PC-9 (cell line): Measurements from ENCODE around the gene DAAM1. TPM values are rescaled to one million over a fixed set of nuclear protein-coding genes. Genes with fewer than 3 reads are reported as not detected.

Experiments used
- BruUV-seq: library from RNA; stranded (reverse); fragments of 400-500 nt; replicated peaks from 2 replicates; lab custom pipeline; 2021; lab: Mats Ljungman, UMichigan
- CTCF ChIA-PET: fragments of 300-600 bp; sonication (Branson Sonifier 250); formaldehyde crosslinking; loops from one replicate; lab custom pipeline; 2022; ENCODE audit warnings: antibody characterized with exemption; lab: Charles Lee
- POLR2A ChIA-PET: fragments of 300-600 bp; sonication (Branson Sonifier 250); formaldehyde crosslinking; loops from one replicate; lab custom pipeline; 2022; ENCODE audit warnings: antibody characterized with exemption; ENCODE audit not compliant: unreplicated experiment; lab: Charles Lee
- DNase-seq, 2 experiments: peaks; one replicate each; pipeline versions ENCODE4 v3.0.0 to v3.0.0-alpha.2; 2015 to 2022; ENCODE audit warnings: mixed read lengths in 1 of 2
- H2AFZ ChIP-seq: fragments of 200-600 bp; sonication (generic); 2 replicates; pipeline ENCODE4 v1.8.1; 2017; ENCODE audit warnings: antibody characterized with exemption
- H3F3A ChIP-seq: fragments of 200-600 bp; sonication (generic); 2 replicates; pipeline ENCODE4 v1.8.1; 2017; ENCODE audit warnings: antibody characterized with exemption, mild to moderate bottlenecking, low read depth; ENCODE audit not compliant: insufficient read depth
- H3K27ac ChIP-seq: fragments of 200-600 bp; sonication (generic); 2 replicates; pipeline ENCODE4 v1.6.1; 2016; ENCODE audit warnings: mixed run types
- H3K27me3 ChIP-seq: fragments of 200-600 bp; sonication (generic); 2 replicates; pipeline ENCODE4 v1.6.1; 2016; ENCODE audit warnings: low read depth, mixed run types; ENCODE audit not compliant: insufficient read depth
- H3K36me3 ChIP-seq: fragments of 200-600 bp; sonication (generic); 2 replicates; pipeline ENCODE4 v1.6.1; 2016; ENCODE audit warnings: low read depth, mixed run types
- H3K4me1 ChIP-seq: fragments of 200-600 bp; sonication (generic); replicated peaks from 2 replicates; pipeline ENCODE4 v1.6.1; 2016; ENCODE audit warnings: mixed run types; ENCODE audit not compliant: insufficient read depth
- H3K4me2 ChIP-seq: fragments of 200-600 bp; sonication (generic); 2 replicates; pipeline ENCODE4 v1.6.1; 2017; ENCODE audit warnings: mixed run types
- H3K4me3 ChIP-seq: fragments of 200-600 bp; sonication (generic); 2 replicates; pipeline ENCODE4 v1.6.1; 2016; ENCODE audit warnings: mixed run types
- H3K79me2 ChIP-seq: fragments of 200-600 bp; sonication (generic); 2 replicates; pipeline ENCODE4 v1.6.1; 2017; ENCODE audit warnings: low read depth, mixed run types
- H3K9me2 ChIP-seq: fragments of 200-600 bp; sonication (generic); 2 replicates; pipeline ENCODE4 v1.8.1; 2017; ENCODE audit warnings: mild to moderate bottlenecking; ENCODE audit not compliant: insufficient read depth
- H3K9me3 ChIP-seq: fragments of 200-600 bp; sonication (generic); 2 replicates; pipeline ENCODE4 v1.8.1; 2016; ENCODE audit warnings: low read depth; ENCODE audit not compliant: insufficient read depth
- H4K20me1 ChIP-seq: fragments of 200-600 bp; sonication (generic); 2 replicates; pipeline ENCODE4 v1.8.1; 2017; ENCODE audit not compliant: insufficient read depth
- EZH2 ChIP-seq: fragments of 200-600 bp; sonication (generic); IDR thresholded peaks from 2 replicates; pipeline ENCODE4 v1.8.0; 2017; ENCODE audit warnings: antibody characterized with exemption, low read depth
- intact Hi-C: fragments of 100-400 bp; cut with micrococcal nuclease; formaldehyde crosslinking; loops from one replicate; pipeline ENCODE4 v1.10.0; 2022; ENCODE audit not compliant: unreplicated experiment
- total RNA-seq: library from RNA; stranded (reverse); gene quantifications from 2 replicates; pipeline ENCODE4 v1.2.3, GENCODE V29; 2021
- TF ChIP-seq, protein P1 (sequence below): fragments of 200-600 bp; sonication (generic); conservative IDR thresholded peaks from 2 replicates; pipeline ENCODE4 v1.6.1; 2017; ENCODE audit warnings: mixed run types, antibody characterized with exemption, mild to moderate bottlenecking, moderate library complexity

The DAAM1 gene
- total RNA-seq, 1 experiment from 2014 or later, result 70.7 TPM

DNA sequence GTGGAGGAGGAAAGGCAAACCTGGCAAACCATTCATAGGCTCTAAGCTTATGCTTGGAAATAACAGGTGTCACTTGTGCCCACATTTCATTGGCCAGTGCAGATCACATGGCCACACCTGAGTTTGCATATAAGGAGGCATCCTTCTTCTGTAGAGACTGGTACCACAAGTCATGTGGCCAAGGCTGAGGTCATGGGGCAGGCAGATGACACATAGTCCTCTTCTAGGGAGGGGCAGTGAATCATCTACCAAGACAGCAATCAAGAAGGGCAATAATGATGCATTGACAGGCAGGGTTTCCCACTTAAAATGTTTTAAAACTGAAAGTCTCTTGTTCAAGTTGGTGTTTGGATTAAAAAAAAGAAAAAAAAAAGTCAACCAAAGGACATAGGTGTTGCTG is 77.3 kb downstream of the DAAM1 start:
- no peaks in the 10 kb centered on the region for H3K9me3 ChIP-seq
- no peaks in the 10 kb centered on the region for H3K9me2 ChIP-seq
- peaks cover 2% of the 10 kb centered on the region; the same call in 1 of the 2 replicates for H3K4me1 ChIP-seq
- ChIA-PET POLR2A (no interaction called here), CTCF (no interaction called here)
- H3K27ac ChIP-seq, result no peak overlapping the region
- intact Hi-C loops, result no loop called here
- no peaks in the 10 kb centered on the region for H3K79me2 ChIP-seq
- DNase-seq, result no peak
- no peaks in the 10 kb centered on the region for H4K20me1 ChIP-seq
- TF ChIP-seq, protein P1, sequence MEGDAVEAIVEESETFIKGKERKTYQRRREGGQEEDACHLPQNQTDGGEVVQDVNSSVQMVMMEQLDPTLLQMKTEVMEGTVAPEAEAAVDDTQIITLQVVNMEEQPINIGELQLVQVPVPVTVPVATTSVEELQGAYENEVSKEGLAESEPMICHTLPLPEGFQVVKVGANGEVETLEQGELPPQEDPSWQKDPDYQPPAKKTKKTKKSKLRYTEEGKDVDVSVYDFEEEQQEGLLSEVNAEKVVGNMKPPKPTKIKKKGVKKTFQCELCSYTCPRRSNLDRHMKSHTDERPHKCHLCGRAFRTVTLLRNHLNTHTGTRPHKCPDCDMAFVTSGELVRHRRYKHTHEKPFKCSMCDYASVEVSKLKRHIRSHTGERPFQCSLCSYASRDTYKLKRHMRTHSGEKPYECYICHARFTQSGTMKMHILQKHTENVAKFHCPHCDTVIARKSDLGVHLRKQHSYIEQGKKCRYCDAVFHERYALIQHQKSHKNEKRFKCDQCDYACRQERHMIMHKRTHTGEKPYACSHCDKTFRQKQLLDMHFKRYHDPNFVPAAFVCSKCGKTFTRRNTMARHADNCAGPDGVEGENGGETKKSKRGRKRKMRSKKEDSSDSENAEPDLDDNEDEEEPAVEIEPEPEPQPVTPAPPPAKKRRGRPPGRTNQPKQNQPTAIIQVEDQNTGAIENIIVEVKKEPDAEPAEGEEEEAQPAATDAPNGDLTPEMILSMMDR, result no peak
- no peak for TF ChIP-seq EZH2
- peaks cover 21% of the 10 kb centered on the region; the same call in 1 of the 2 replicates for H3K36me3 ChIP-seq
- no peak overlapping the region for H2AFZ ChIP-seq
- H3K4me2 ChIP-seq, result no peak overlapping the region
- no peaks in the 10 kb centered on the region for H3F3A ChIP-seq
- no peaks in the 10 kb centered on the region for H3K27me3 ChIP-seq
- no peak overlapping the region for H3K4me3 ChIP-seq
- no TSS peak for BruUV-seq

DNA sequence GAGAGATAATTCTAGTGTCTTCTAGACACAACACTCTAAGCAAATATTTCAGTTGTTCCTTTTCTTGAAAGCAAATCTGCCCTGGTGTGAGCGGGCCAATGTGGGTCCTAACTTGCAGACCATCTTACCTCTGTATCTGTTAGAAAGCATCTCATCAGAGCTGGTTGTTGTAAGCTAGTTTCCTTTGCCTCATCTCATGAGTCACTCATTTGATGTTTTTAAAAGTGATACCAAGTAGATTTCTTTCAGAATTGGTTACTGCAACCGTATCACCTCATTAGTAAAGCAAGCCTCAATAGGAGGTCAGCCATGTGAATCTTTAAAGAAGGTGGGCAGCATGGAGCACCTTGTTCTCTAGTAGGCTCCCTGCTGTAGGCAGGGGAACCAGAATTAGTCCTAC is 78.6 kb downstream of the DAAM1 start:
- H3K4me2 ChIP-seq, result no peak overlapping the region
- no peaks in the 10 kb centered on the region for H3K9me3 ChIP-seq
- DNase-seq, result no peak
- H3K4me1 ChIP-seq, result peaks cover 14% of the 10 kb centered on the region
- H4K20me1 ChIP-seq, result no peaks in the 10 kb centered on the region
- POLR2A ChIA-PET, result no interaction called here
- H3K27ac ChIP-seq, result no peak overlapping the region
- H2AFZ ChIP-seq, result no peak overlapping the region
- CTCF ChIA-PET, result interaction anchor here (0.8 kb wide), 1 partner anchor 15 kb away, joined by 3 read pairs; no protein-coding TSS in a partner anchor
- no peaks in the 10 kb centered on the region for H3K79me2 ChIP-seq
- no peak for TF ChIP-seq EZH2
- TF ChIP-seq, protein P1, result no peak
- BruUV-seq, result no TSS peak
- peaks cover 21% of the 10 kb centered on the region; the same call in 1 of the 2 replicates for H3K36me3 ChIP-seq
- no peaks in the 10 kb centered on the region for H3K9me2 ChIP-seq
- H3K27me3 ChIP-seq, result no peaks in the 10 kb centered on the region
- H3K4me3 ChIP-seq, result no peak overlapping the region
- intact Hi-C loops, result no loop called here
- 0 out of 2 replicates have a peak, but pooled peaks cover 7% of the 10 kb centered on the region for H3F3A ChIP-seq

DNA sequence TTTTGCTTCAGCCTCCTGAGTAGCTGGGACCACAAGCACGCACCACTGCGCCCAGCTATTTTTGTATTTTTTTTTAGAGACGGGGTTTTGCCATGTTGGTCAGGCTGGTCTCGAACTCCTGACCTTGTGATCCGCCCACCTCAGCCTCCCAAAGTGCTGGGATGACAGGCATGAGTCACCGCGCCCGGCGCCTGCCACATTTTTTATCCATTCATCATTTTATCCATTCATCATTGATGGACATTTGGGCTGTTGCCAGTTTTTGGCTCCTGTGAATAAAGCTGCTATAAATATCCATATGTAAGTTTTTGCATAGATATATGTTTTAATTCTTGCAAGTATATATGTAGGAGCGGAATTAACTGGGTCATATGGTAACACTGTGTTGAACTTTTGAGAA is 79.5 kb downstream of the DAAM1 start:
- no peak overlapping the region for H3K4me2 ChIP-seq
- no peaks in the 10 kb centered on the region for H3K27me3 ChIP-seq
- H3K79me2 ChIP-seq, result no peaks in the 10 kb centered on the region
- peak in 1 of 2 experiments; percentile 50 for DNase-seq
- H3K9me3 ChIP-seq, result no peaks in the 10 kb centered on the region
- no peaks in the 10 kb centered on the region for H3K9me2 ChIP-seq
- TF ChIP-seq, protein P1, result no peak
- no peak for TF ChIP-seq EZH2
- ChIA-PET POLR2A (interaction anchor here (0.7 kb wide), 1 partner anchor 54 kb away, joined by 9 read pairs; no protein-coding TSS in a partner anchor), CTCF (interaction anchor here (0.8 kb wide), 1 partner anchor 16 kb away, joined by 3 read pairs; no protein-coding TSS in a partner anchor)
- H3F3A ChIP-seq, result 0 out of 2 replicates have a peak, but pooled peaks cover 7% of the 10 kb centered on the region
- H3K4me1 ChIP-seq, result peaks cover 14% of the 10 kb centered on the region
- H4K20me1 ChIP-seq, result no peaks in the 10 kb centered on the region
- no peak overlapping the region for H3K27ac ChIP-seq
- intact Hi-C loops, result no loop called here
- no peak overlapping the region for H3K4me3 ChIP-seq
- H3K36me3 ChIP-seq, result peaks cover 21% of the 10 kb centered on the region; the same call in 1 of the 2 replicates
- H2AFZ ChIP-seq, result no peak overlapping the region
- no TSS peak for BruUV-seq
